ENCODE measurements around the gene HBP1. TPM values are rescaled to one million over a fixed set of nuclear protein-coding genes. Genes with fewer than 3 reads are reported as not detected.

HBP1 gene
- total and polyA plus RNA-seq, 2 of the 4 experiments (the other 2 are of a cell fraction), result 27.1 to 69.9 TPM

DNA sequence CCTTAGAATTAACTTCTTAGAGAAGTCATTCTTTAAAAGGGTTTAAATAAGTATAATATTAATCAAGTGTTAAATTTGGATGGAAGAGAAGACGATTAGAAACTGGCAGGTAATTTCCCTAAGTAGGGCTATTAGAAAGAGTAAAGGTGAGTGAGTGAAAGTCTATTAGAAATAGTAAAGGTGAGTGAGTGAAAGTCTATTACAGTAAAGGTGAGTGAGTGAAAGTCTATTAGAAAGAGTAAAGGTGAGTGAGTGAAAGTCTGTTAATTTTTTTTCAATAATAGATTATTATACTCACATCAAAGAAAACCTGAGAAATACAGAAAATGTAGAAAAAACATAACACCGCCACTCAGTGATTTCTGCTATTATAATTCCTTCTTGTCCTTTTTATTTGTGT is 10.8 kb upstream of the HBP1 start:
- Histone ChIP-seq H2BK120ac (ENCODE audit: low read depth, low read length) (no peak overlapping the region), H4K20me1 (ENCODE audit: insufficient read depth, low read length) (no peaks in the 10 kb centered on the region), H3K9me1 (ENCODE audit: insufficient read depth, low read length) (no peaks in the 10 kb centered on the region; the same call in 1 of the 2 replicates), H4K91ac (ENCODE audit: insufficient read depth, low read depth, low read length) (no peak overlapping the region), H3K14ac (replicated peaks; ENCODE audit: low read depth, low read length) (no peak overlapping the region), H3K4me3 (ENCODE audit: insufficient read depth, low read depth, low read length) (no peak overlapping the region), H2BK20ac (ENCODE audit: low read depth, low read length) (no peak overlapping the region), H2BK5ac (ENCODE audit: low read depth, low read length, poor library complexity, severe bottlenecking) (no peak overlapping the region), H4K5ac (ENCODE audit: low read depth, low read length) (no peak overlapping the region), H3K27ac (ENCODE audit: insufficient read depth, low read length) (no peak overlapping the region), H3K9me3 (ENCODE audit: control insufficient read depth, insufficient read depth, low read length) (no peaks in the 10 kb centered on the region), H2AFZ (replicated peaks; ENCODE audit: low read length, poor library complexity) (no peak overlapping the region), H3K23ac (ENCODE audit: low read depth, low read length) (no peak overlapping the region), H3K27me3 (ENCODE audit: control insufficient read depth, insufficient read depth, low read length) (no peaks in the 10 kb centered on the region), H3K56ac (ENCODE audit: extremely low read depth, insufficient read depth, low read length) (no peak overlapping the region), H2AK9ac (replicated peaks; ENCODE audit: low read depth, low read length, poor library complexity) (no peak overlapping the region), H3K4me2 (ENCODE audit: low read depth, low read length) (no peak overlapping the region), H3K4me1 (ENCODE audit: control insufficient read depth, insufficient read depth, low read length) (no peaks in the 10 kb centered on the region), H3K79me1 (ENCODE audit: low read depth in 1 of 2, low read length in 2 of 2) (no peaks in the 10 kb centered on the region), H4K8ac (ENCODE audit: low read depth in 2 of 2, low read length in 2 of 2) (no peak overlapping the region), H2BK15ac (ENCODE audit: low read depth, low read length) (no peak overlapping the region), H3K4ac (ENCODE audit: low read depth, low read length) (no peak overlapping the region), H3K36me3 (ENCODE audit: control insufficient read depth, insufficient read depth, low read length) (no peaks in the 10 kb centered on the region), H3K18ac (ENCODE audit: low read depth, low read length) (no peak overlapping the region), H2AK5ac (ENCODE audit: low read depth, low read length) (no peak overlapping the region), H3K9ac (ENCODE audit: low read depth, low read length) (no peak overlapping the region)
- no peak for ATAC-seq (ENCODE audit: low read depth)
- in situ Hi-C loops (cut with MboI; ENCODE audit: low sequenced_read_pairs) (loop anchor here (10.0 kb wide), 1 partner anchor 493 kb away; the partner anchor contains the start of gene CCDC71L), intact Hi-C loops (cut with micrococcal nuclease) (no loop called here), dilution Hi-C loops (cut with HindIII; ENCODE audit: low sequenced_read_pairs, unreplicated experiment) (loop anchor here (10.0 kb wide), 1 partner anchor 213 kb away; no protein-coding TSS in a partner anchor)
- TF ChIP-seq NFE2L2 (IDR thresholded peaks at IDR 0.05; ENCODE audit: low read depth, low read length), result no peak
- ChIA-PET CTCF (no interaction called here), POLR2A (ENCODE audit: unreplicated experiment) (no interaction called here)
- DNase-seq, result no peak
- WGBS, 2 experiments (ENCODE audit: extremely low coverage in 2 of 2, insufficient read length in 1 of 2), result 86% methylated on average over 1 of the region's 2 CpGs; no CpG with 5 or more reads in 1 of the 2 experiments
- no TSS peak for BruUV-seq (replicated peaks)

All from IMR-90 (cell line).